ENCODE measurements around the gene ANXA1.

Gene ANXA1, protein sequence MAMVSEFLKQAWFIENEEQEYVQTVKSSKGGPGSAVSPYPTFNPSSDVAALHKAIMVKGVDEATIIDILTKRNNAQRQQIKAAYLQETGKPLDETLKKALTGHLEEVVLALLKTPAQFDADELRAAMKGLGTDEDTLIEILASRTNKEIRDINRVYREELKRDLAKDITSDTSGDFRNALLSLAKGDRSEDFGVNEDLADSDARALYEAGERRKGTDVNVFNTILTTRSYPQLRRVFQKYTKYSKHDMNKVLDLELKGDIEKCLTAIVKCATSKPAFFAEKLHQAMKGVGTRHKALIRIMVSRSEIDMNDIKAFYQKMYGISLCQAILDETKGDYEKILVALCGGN

DNA sequence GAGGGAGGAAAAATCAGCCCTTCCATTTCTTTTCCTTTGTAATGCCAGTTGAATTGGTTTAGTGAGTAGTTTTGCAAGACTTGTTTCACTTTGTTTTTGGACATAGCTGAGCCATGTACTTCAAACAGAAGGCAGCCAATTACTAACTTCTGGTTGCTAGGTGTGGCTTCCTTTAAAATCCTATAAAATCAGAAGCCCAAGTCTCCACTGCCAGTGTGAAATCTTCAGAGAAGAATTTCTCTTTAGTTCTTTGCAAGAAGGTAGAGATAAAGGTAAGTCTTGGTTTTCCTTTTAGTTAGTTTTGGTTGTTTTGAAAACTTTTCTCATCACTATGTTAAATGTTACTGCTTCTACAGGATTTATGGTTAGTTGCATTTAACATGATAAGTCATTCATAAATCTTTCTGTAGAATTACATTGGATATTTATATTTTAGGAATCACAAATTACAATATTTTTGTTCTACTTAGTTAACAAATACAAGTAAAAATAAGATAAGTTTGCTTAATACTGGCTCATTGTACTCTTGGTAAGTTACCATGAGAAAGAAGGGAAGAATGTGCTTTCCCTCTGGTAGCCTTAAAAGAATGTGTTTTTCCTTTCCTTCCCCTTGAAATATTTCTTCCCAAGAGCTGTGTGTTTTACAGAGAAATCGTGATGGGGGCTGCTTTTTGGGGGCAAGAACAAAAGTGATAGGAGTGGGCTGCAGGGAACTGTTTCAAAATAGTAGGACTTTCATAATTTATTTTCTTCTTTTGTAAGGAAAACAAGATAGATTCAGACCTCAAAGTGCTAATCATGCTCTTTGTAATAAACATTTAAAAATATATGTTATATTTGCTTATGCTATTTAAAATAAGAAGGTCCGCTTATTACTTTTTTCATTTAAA, at the start of gene ANXA1:
Gene ANXA1 (plus strand): TSS at position 213 of the 890 bp plus-strand sequence. CDS start 6,671 bp downstream, outside the sequence.
- no peak for DNase-seq (ENCODE audit: low read depth)

- DNase-seq (ENCODE audit: low read depth), result no peak
Measured at GRCh38 chr9:73104342-73104741, 47.3 kb upstream of the ANXA1 start.

- no peak for DNase-seq (ENCODE audit: low read depth)
Measured at GRCh38 chr9:73104921-73105320, 46.7 kb upstream of the ANXA1 start.

DNA sequence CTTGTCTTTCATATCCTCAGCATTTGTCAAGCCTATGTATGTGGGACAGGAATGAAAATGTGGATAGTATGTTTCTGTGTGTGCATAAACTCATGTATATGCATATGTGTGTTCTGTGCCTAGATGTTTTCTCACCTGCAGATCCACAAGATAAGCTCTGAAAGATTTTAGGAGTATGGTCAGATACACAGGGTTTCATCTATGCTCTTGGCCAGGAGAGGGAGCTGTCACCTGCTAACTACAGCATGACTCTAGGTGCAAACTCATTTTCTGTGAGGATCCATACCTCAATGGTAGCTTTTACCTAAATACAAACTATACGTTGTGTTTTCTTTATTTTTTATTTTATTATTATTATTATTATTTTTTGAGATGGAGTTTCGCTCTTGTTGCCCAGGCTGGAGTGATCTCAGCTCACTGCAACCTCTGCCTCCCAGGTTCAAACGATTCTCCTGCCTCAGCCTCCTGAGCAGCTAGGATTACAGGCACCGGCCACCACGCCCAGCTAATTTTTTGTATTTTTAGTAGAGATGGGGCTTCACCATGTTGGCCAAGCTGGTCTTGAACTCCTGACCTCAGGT, 44.1 kb upstream of the ANXA1 start:
- peak; percentile 45 for DNase-seq (ENCODE audit: low read depth)

GRCh38 chr9:73114058-73114457, 37.6 kb upstream of the ANXA1 start:
- no peak for DNase-seq (ENCODE audit: low read depth)

DNA sequence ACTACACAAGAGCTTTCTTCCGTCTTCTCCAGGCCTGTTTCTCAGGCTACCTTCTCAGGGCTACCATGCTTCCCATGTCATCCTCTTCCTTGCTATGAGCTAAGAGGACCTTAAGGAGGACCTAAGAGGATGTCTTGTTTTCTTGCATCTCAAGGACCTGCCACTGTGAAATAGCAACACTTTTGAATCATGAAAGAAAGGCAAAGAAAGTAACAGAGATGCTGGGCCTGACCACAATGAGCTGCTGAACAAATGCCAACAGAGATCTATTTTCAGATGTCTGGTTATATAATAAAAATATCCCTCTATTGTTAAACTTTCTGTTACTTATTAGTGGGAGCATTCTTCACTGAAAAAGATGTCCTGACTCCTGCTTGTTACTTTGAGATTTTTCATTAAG, 36.7 kb upstream of the ANXA1 start:
- DNase-seq (ENCODE audit: low read depth), result no peak

DNA sequence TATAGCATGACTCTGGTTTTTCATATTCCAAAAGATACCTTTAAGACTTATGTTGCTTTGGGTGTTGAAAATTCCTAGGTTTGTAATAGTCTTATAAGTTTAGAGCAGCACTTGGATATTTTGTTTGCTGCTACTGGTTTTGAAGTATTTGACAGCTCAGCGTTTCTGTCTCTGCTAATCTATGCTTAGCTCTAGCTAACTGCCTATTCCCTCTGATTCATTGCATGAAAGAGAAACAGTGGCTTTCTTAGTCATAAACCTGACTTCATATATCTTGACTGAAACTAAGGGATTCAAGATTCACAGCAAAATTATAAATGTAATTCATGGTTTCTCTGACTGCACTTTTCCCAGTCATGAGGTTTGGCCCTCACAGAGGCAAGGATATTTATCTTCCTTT, 35.6 kb upstream of the ANXA1 start:
- DNase-seq (ENCODE audit: low read depth), result no peak

- DNase-seq (ENCODE audit: low read depth), result no peak
Measured at GRCh38 chr9:73116880-73117279, 34.8 kb upstream of the ANXA1 start.

DNA sequence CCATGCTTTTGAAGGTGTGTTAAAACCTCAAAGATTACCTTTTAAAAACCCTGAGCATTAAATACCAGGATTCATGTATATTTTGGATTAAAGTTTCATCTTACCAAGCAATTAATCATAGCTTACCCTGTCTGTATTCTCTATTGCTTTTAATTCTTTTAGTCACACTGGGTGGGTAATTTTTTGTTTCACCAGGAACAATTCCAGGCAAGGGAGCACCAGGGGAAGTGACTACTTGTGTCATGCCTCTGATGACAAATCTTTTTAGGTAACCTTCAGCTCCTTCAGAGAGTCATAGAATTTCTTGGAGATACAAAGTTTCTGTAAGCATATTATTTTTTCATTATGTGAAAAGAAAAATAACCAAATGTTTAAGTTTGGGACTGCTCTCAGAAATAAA, 33.4 kb upstream of the ANXA1 start:
- DNase-seq (ENCODE audit: low read depth), result no peak

DNA sequence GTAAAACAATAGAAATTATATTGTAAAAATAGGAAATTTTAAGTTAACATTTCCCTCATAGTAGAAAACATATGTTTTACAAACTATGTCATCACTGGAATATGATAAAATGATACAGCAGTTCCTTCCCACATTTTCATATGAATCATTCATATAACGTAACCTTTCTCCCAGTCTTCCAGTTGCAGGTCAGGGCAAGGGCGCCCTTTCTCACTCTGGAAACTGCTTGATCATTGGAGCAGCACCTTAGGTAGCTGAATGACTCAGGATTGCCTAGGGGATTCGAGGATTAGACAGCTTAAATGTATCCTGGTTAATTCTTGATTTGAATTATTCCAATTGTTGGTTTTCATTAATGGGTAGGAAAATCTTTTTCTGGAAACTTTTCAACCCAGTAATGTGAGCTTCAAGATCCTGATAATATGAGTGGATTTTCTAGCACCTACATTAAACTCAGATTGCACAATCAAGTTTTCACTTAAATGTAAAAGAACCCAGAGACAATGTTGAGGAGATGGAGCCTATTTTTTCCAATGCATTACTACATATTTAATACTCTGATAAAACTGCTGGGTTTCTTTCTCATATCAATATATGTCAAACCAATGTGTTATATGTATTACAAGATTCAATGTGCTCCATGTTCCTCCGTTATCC, 32.6 kb upstream of the ANXA1 start:
- DNase-seq (ENCODE audit: low read depth), result no peak

- no peak for DNase-seq (ENCODE audit: low read depth)
Measured at GRCh38 chr9:73121375-73121935, 30.2 kb upstream of the ANXA1 start.

DNA sequence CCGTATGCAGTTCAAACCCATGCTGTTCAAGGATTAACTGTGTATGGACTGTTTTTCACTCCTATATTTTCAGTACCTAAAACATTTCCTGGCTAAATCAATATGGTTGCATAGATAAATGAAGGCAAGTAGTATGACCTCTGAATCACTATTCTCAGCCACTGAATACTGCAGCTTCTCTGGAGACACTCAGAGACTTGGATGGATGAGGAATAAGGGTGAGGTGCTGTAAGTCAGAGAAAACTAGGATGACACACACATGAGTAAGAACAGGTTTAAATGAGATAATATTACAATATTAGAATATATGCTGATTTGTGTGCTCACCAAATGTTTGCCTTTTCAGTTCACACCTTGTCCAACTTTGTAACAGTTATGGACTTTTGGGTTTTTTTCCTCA, 26.0 kb upstream of the ANXA1 start:
- DNase-seq (ENCODE audit: low read depth), result no peak

DNA sequence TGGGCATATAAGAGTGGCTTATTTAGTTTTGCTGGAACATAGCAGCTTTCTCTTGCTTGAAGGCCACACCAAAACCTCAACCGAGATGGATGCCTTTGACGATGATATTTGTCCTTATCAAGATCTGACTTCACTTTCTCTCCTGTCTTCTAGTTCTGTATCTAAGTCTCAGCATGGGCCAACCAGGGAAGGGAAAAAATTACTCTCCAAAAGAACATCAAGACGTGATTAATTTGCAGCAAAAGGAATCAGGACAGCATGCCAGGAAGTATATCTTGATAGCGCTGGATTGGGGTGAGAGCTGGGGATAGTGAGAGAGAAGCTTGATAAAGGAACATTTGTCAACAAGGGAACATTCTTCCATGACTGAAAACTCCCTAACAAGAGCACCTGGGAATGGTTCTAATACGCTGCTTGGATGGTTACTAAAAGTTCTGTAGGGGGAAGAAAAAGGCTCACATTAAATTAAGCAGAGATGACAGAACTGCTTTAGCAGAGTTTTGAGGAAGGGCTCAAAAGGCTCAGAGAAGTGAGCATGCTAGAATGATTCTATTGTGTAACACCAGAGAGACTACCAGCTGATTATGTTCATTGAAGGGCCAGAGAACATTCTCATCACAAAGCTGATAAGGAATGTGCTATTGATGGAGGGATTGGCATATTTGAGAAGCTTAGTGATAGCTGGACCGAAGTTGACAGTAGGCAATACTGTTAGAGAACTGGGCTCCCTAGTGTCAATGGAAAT, 21.6 kb upstream of the ANXA1 start:
- DNase-seq (ENCODE audit: low read depth), result no peak

DNA sequence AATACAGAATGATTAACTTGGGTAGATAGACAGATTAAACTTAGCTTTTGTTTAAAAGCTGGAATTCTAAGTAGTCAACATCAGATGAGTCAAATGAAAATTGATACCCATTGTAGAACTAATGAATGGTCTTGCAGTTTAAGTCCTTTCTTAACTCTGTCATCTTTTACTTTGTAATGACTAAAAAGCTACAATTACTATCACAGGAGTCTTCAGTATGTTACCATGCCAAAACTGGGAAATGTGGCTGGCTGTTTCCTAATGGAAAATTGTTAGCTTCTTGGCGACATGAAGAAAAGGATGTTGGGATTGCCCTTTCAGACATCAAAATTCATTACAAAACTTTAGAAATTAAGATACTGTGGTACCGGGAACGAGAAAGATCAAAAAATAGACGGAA, 20.2 kb upstream of the ANXA1 start:
- DNase-seq (ENCODE audit: low read depth), result no peak

DNA sequence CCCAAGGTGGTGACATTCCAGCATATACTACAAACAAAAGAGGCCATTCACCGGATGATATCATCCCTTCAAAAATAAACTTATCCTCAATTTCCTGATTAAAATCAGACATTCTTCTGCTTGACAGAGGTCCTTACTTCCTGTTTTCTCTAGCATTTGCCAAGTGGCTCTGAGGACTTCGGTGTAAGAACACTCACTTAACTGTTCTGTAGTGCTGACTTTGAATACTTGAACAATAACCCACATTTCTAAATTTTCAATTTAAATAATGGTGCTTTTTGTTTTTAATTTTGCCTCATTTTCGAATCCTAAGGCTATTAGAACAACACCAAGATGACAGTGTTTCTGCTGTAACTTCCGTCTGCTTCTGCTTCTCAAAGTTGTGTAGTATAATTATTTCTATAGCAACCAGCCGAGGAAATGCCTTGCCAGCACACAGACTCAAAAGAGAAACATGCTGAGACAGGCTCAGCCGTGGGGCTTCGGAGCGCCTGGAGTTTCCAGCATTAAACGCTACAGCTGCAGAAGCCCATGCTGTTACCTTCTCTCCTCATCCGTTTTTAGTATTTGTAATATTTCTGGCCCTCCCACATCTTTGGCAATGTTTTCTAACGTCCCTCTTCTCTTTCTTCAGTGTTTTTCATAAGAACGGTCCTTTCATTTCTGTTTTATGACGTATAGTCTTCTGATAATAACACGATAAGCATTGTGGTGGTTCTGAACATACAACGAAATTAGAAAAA, 19.5 kb upstream of the ANXA1 start:
- DNase-seq (ENCODE audit: low read depth), result peak; percentile 43

- DNase-seq (ENCODE audit: low read depth), result no peak
Measured at GRCh38 chr9:73133022-73133651, 18.5 kb upstream of the ANXA1 start.

- DNase-seq (ENCODE audit: low read depth), result no peak
Measured at GRCh38 chr9:73133921-73134407, 17.7 kb upstream of the ANXA1 start.

DNA sequence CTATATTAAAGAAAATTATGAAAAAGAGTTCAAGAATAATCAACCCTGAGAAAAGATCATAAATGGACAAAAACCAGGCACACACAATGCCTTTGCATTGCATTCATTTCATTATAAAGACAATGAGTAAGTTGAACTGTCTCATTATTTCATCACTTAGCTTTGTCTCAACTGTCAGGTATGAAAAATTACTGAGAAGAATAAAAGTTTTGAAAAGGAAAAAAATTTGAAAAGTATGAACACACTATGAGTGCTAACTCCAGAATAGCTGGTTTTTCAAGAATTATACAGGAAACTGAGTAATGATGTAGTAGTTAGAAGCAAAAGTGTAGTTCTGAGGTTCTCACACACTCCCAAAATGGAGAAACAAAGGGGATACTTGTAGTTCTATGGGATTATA, 16.3 kb upstream of the ANXA1 start:
- no peak for DNase-seq (ENCODE audit: low read depth)

DNA sequence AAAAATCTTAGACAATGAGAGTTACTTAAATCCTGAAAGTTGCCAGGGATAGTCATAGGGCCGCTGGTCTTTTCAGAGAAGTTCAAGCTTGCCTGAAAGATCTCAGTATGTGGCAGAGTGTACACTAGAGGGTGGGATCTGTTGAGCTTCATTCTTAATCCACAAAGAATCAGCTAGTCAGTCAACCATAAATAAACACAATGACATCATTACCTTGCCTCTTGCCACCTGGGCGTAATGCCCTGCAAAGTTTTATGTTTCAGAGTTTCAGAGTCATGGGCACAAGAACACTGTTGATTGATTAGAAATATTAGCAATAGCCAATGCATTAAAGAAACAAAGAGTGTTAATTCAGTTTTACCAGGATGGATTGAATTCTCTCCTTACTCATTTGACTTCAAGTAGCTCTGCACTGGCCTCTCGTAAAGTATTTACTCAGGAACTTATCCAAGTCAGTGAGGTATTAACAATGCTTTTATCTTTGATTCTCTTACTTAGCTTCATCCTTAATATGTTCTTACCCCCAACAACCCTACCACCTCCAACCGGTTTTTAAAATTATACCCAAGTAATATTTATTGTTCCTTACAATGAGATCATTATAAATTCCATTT, 14.3 kb upstream of the ANXA1 start:
- DNase-seq (ENCODE audit: low read depth), result no peak

DNA sequence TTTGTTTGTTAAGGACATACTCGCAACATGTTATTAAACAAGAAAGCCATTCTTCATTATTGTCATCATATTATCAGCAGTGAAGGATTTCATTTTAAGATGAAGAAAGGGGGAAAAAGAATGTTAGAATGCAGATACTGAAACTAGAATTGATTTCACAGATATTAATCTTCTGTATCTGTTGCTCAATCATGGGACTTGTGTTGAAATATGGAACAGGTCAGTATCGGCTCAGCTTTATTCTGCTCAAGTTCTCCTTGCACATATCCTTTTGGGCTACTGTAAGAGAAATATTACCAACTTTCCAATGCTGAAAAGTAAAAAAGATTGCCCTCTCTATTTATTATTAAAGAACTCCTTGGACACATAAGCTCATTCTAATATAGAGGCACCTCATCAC, 13.8 kb upstream of the ANXA1 start:
- no peak for DNase-seq (ENCODE audit: low read depth)
